ENCODE measurements around the gene FBXO34. TPM values are rescaled to one million over a fixed set of nuclear protein-coding genes. Genes with fewer than 3 reads are reported as not detected.

Gene FBXO34
- total RNA-seq (45.9 and 46.5 TPM in 2 replicates), polyA plus RNA-seq (27.5 and 31.6 TPM in 2 replicates)

GRCh38 chr14:55270832-55271571, at the start of gene FBXO34:
TSS of gene FBXO34 (plus strand) at chr14:55271421. CDS start at chr14:55350391, 78,970 bp downstream.
- H3K27me3 ChIP-seq: no peaks in the 10 kb centered on the region
- WGBS (ENCODE audit: low lambda C conversion rate, missing lambda C conversion rate): 2% methylated on average over 41 of the region's 49 CpGs
- peaks cover 36% of the 10 kb centered on the region for H4K20me1 ChIP-seq (ENCODE audit: insufficient read depth, poor library complexity, severe bottlenecking)

GRCh38 chr14:55221968-55222367, 49.3 kb upstream of the FBXO34 start:
- Histone ChIP-seq H3K4me2 (no peak overlapping the region), H3K9me2 (replicated peaks; ENCODE audit: insufficient read depth) (no peaks in the 10 kb centered on the region), H3K79me2 (no peaks in the 10 kb centered on the region), H3K36me3 (replicated peaks; ENCODE audit: insufficient read depth, low read depth) (no peaks in the 10 kb centered on the region), H3K9me3 (ENCODE audit: low read depth) (no peaks in the 10 kb centered on the region), H2AFZ (no peak overlapping the region), H3K27ac (peak overlapping the region; percentile 64), H4K20me1 (ENCODE audit: insufficient read depth, poor library complexity, severe bottlenecking) (no peaks in the 10 kb centered on the region), H3K4me3 (no peak overlapping the region), H3K27me3 (no peaks in the 10 kb centered on the region), H3K4me1 (ENCODE audit: insufficient read depth) (no peaks in the 10 kb centered on the region)
- TF ChIP-seq EZH2phosphoT487 (IDR thresholded peaks at IDR 0.05; ENCODE audit: low read depth, severe bottlenecking, unreplicated experiment): no peak
- TF ChIP-seq EZH2 (IDR thresholded peaks at IDR 0.05; ENCODE audit: borderline replicate concordance): no peak
- TF ChIP-seq CTCF (IDR thresholded peaks at IDR 0.05; ENCODE audit: poor library complexity): no peak
- DNase-seq (ENCODE audit: low spot score): no peak

More at GRCh38 chr14:55270832-55271571, at the start of gene FBXO34:
- no peaks in the 10 kb centered on the region for H3K9me3 ChIP-seq (ENCODE audit: low read depth)
- H2AFZ ChIP-seq: peak within 1 kb of the TSS; percentile 54
- H3K79me2 ChIP-seq: peaks cover 44% of the 10 kb centered on the region
- peak; percentile 100 for DNase-seq (ENCODE audit: low spot score)
- peak within 1 kb of the TSS; percentile 98 for H3K27ac ChIP-seq
- H3K9me2 ChIP-seq (replicated peaks; ENCODE audit: insufficient read depth): no peaks in the 10 kb centered on the region
- H3K4me3 ChIP-seq: peak within 1 kb of the TSS; percentile 53
- H3K36me3 ChIP-seq (replicated peaks; ENCODE audit: insufficient read depth, low read depth): no peaks in the 10 kb centered on the region
- TF ChIP-seq EZH2 (IDR thresholded peaks at IDR 0.05; ENCODE audit: borderline replicate concordance): no peak
- no peak for TF ChIP-seq EZH2phosphoT487 (IDR thresholded peaks at IDR 0.05; ENCODE audit: low read depth, severe bottlenecking, unreplicated experiment)
- TF ChIP-seq CTCF (IDR thresholded peaks at IDR 0.05; ENCODE audit: poor library complexity): peak; percentile 100
- H3K4me2 ChIP-seq: peak within 1 kb of the TSS; percentile 77
- peaks cover 21% of the 10 kb centered on the region for H3K4me1 ChIP-seq (ENCODE audit: insufficient read depth)

GRCh38 chr14:55223364-55223763, 47.9 kb upstream of the FBXO34 start:
- no peak overlapping the region for H2AFZ ChIP-seq
- H3K9me2 ChIP-seq (replicated peaks; ENCODE audit: insufficient read depth): no peaks in the 10 kb centered on the region
- H3K27me3 ChIP-seq: no peaks in the 10 kb centered on the region
- no peak overlapping the region for H3K4me3 ChIP-seq
- H3K27ac ChIP-seq: no peak overlapping the region
- H3K4me2 ChIP-seq: no peak overlapping the region
- no peaks in the 10 kb centered on the region for H3K36me3 ChIP-seq (replicated peaks; ENCODE audit: insufficient read depth, low read depth)
- no peak for DNase-seq (ENCODE audit: low spot score)
- H4K20me1 ChIP-seq (ENCODE audit: insufficient read depth, poor library complexity, severe bottlenecking): no peaks in the 10 kb centered on the region
- no peaks in the 10 kb centered on the region for H3K9me3 ChIP-seq (ENCODE audit: low read depth)
- no peaks in the 10 kb centered on the region for H3K79me2 ChIP-seq
- TF ChIP-seq CTCF (IDR thresholded peaks at IDR 0.05; ENCODE audit: poor library complexity) (no peak), EZH2 (IDR thresholded peaks at IDR 0.05; ENCODE audit: borderline replicate concordance) (no peak), EZH2phosphoT487 (IDR thresholded peaks at IDR 0.05; ENCODE audit: low read depth, severe bottlenecking, unreplicated experiment) (no peak)
- H3K4me1 ChIP-seq (ENCODE audit: insufficient read depth): no peaks in the 10 kb centered on the region

Data from hepatocyte (in vitro differentiated cells).